ENCODE data around the gene SHISA8. TPM values are rescaled to one million over a fixed set of nuclear protein-coding genes. Genes with fewer than 3 reads are reported as not detected.
"Not testable (repeated sequence)": the region's sequence is repeated elsewhere in the genome, so short reads cannot be mapped to it uniquely, and the experiment has no call there.

The SHISA8 gene
- total RNA-seq, result 1 to 10 TPM; 1.7 to 1.8 TPM

DNA sequence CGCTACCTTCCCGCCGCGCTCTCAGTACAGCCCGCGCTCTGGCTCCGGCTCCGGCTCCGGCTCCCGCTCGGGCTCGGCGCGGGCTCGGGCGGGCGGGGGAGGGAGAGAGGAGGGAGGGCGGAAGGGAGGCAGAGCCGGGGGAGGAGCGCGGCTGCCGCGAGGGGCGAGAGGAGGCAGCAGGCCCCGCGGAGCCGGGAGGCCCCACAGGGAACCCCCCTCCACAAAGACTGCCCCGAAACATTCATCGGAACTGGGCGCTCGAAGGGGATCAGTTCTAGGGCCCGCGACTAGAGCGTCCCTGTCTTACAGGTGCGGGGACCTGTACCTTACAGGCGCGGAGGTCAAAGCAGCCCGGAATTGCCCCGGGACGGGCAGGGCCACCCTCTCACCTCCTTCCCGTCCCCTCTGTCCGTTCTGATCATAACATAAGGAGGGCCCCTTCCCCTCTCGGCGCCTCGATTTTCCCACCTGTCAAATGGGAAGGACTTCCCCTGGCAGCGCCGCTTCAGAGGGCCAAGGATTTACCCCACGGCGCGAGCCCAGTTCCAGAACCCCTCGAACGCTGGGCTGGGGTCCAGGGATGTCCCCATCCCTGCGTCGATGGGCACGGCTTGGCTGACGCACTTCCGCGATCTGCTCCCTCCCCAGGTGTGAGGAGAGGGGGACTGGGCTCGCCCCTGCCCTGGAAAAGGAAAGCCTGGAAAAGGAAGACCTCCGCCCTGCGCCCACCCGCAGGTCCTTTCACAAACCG lies at the start of gene SHISA8:
Gene SHISA8 (minus strand): TSS at position 40 of the 751 bp plus-strand sequence. CDS start 407 bp downstream, outside the sequence.
- CTCF ChIA-PET, result interaction anchor here (0.9 kb wide), 1 partner anchor 10 kb away, joined by 3 read pairs; no protein-coding TSS in a partner anchor
- peaks cover 26% of the 10 kb centered on the region for H3K4me1 Mint-ChIP-seq (ENCODE audit: low read depth)
- H3K9me3 Mint-ChIP-seq, result no peaks in the 10 kb centered on the region
- H3K27me3 Mint-ChIP-seq (ENCODE audit: low read depth), result peaks cover 47% of the 10 kb centered on the region
- peak; percentile 73 for DNase-seq
- no peaks in the 10 kb centered on the region for H3K36me3 Mint-ChIP-seq (ENCODE audit: low read depth)
- peak within 1 kb of the TSS; percentile 29 for H3K4me3 Mint-ChIP-seq
- intact Hi-C loops (cut with micrococcal nuclease), result no loop called here
- H3K27ac Mint-ChIP-seq, result no peak within 1 kb of the TSS

DNA sequence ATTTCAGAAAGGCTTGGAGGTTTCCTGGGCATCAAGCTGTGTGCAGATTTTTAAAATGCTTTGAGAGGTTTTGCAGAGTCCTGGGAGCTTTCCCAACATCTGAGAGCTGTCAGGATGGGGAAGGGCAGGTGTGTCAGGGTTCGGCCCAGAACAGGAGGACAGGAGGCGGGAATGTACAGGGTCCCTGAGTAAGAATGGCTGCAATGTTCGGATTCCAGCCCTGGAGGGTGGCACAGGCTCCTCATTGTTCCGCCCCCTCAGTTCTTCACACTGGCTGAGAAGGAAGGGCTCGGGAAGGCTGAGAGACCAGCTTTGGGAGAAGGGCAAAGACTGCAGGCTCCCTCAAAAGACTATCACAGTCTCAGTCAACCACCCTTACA lies 49.2 kb upstream of the SHISA8 start:
- CTCF ChIA-PET, result interaction anchor here (0.5 to 3.4 kb wide), 3 partner anchors 16 to 186 kb away, joined by 3 to 16 read pairs (median 4); partner anchors contain the start of gene PHETA2
- no peaks in the 10 kb centered on the region for H3K9me3 Mint-ChIP-seq
- H3K27me3 Mint-ChIP-seq (ENCODE audit: low read depth), result no peaks in the 10 kb centered on the region
- H3K27ac Mint-ChIP-seq, result no peak overlapping the region
- H3K36me3 Mint-ChIP-seq (ENCODE audit: low read depth), result no peaks in the 10 kb centered on the region
- intact Hi-C loops (cut with micrococcal nuclease), result no loop called here
- DNase-seq, result no peak
- H3K4me3 Mint-ChIP-seq, result no peak overlapping the region
- H3K4me1 Mint-ChIP-seq (ENCODE audit: low read depth), result peaks cover 2% of the 10 kb centered on the region

DNA sequence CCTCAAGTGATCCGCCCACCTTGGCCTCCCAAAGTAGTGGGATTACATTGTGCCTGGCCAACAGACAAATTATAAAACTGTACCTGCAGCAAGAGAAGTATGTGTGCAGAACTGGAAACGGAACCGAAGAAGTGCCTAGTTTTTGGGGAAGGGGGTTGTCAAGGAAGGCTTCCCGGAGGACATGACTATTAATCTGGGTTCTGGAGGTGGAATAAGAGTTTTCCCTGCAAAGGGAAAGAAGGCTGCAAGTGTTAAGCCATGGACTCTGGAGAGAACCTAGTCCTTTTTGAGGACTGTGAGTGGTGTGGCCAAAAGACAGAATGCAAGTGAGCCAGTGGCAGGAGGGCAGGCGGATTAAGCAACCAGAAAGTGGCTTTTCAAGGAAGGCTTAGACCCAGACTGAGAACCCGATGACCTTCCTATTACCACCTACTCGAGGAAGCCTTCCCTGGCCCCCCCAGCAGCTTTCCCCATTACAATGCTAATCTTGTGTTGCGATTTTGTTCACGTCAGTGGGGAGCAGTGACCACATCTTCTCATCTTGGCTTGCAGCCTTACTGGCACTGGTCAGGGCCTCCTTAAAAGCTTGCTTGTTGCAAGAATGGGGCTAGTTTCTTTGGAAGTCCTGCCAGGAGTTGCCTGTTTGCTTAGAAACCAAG lies 48.7 kb upstream of the SHISA8 start:
- Mint-ChIP-seq H3K27ac (no peak overlapping the region), H3K27me3 (ENCODE audit: low read depth) (no peaks in the 10 kb centered on the region), H3K4me1 (ENCODE audit: low read depth) (peaks cover 2% of the 10 kb centered on the region), H3K4me3 (no peak overlapping the region), H3K36me3 (ENCODE audit: low read depth) (no peaks in the 10 kb centered on the region), H3K9me3 (no peaks in the 10 kb centered on the region)
- intact Hi-C loops (cut with micrococcal nuclease), result no loop called here
- CTCF ChIA-PET, result interaction anchor here (1.5 kb wide), 1 partner anchor 16 kb away, joined by 4 read pairs; no protein-coding TSS in a partner anchor
- DNase-seq, result no peak

DNA sequence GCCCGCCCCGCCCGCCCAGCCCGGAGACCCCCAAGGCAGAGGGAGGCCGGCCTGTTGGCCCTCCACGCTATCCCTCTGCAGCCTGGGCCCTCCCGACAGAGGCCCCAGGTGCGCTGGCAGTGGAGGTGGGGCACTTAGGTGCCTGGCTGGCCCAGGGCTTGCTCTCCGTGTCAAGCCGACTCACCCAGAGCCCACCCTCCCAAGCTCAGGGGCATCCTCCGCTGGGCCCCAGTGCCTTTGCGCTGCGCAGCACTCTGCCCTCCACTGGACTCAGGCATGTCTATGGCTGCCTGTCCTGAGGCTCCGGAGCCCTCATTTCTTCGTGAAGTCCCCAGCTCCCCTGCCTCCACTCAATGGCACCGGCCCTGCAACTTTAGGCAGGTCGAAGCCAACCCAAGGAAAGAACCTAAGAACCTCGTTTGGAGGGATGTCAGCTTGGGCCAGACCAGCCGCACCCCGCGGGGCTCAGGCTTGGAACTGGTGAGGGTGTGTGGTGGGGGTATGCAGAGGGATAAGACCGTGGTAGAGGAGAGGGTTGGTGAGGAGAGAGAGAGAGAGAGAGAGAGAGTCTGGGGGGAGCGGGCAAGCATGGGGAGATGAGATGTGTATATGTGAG lies 43.2 kb upstream of the SHISA8 start:
- H3K27me3 Mint-ChIP-seq (ENCODE audit: low read depth), result no peaks in the 10 kb centered on the region
- no peak overlapping the region for H3K4me3 Mint-ChIP-seq
- intact Hi-C loops (cut with micrococcal nuclease), result loop anchor here (1.0 kb wide), 2 partner anchors 136 to 261 kb away; no protein-coding TSS in a partner anchor

DNA sequence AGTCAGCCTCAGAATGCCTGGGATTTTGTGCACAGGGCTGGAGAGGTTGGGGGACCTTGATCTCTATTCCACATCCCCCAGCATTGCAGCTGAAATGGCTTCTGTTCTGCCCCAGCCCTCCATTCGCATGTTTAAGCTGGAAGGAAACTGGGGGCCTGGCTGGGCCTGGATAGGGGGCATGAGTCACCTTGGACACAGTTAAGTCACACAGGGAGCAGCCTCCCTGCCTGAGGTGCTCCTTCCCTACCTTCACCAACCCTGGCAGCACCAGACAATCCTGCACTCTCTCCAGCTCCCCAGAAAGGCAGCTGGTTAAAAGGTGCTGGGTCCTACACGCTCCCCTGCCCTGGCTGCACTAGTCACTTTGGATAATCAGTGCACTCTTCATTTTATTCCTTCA lies 37.8 kb upstream of the SHISA8 start:
- intact Hi-C loops (cut with micrococcal nuclease), result no loop called here
- no peaks in the 10 kb centered on the region for H3K9me3 Mint-ChIP-seq
- H3K4me1 Mint-ChIP-seq (ENCODE audit: low read depth), result peaks cover 23% of the 10 kb centered on the region
- no peaks in the 10 kb centered on the region for H3K27me3 Mint-ChIP-seq (ENCODE audit: low read depth)
- CTCF ChIA-PET, result no interaction called here
- peaks cover under 1% of the 10 kb centered on the region for H3K36me3 Mint-ChIP-seq (ENCODE audit: low read depth)
- DNase-seq, result no peak
- no peak overlapping the region for H3K4me3 Mint-ChIP-seq
- H3K27ac Mint-ChIP-seq, result no peak overlapping the region

More for the DNA sequence above, 43.2 kb upstream of the SHISA8 start:
- CTCF ChIA-PET, result interaction anchor here (0.8 to 1.1 kb wide), 3 partner anchors 36 to 211 kb away, joined by 3 to 5 read pairs (median 3); no protein-coding TSS in a partner anchor
- no peaks in the 10 kb centered on the region for H3K9me3 Mint-ChIP-seq
- H3K4me1 Mint-ChIP-seq (ENCODE audit: low read depth), result peaks cover 4% of the 10 kb centered on the region
- no peak for DNase-seq
- H3K27ac Mint-ChIP-seq, result no peak overlapping the region
- H3K36me3 Mint-ChIP-seq (ENCODE audit: low read depth), result no peaks in the 10 kb centered on the region

DNA sequence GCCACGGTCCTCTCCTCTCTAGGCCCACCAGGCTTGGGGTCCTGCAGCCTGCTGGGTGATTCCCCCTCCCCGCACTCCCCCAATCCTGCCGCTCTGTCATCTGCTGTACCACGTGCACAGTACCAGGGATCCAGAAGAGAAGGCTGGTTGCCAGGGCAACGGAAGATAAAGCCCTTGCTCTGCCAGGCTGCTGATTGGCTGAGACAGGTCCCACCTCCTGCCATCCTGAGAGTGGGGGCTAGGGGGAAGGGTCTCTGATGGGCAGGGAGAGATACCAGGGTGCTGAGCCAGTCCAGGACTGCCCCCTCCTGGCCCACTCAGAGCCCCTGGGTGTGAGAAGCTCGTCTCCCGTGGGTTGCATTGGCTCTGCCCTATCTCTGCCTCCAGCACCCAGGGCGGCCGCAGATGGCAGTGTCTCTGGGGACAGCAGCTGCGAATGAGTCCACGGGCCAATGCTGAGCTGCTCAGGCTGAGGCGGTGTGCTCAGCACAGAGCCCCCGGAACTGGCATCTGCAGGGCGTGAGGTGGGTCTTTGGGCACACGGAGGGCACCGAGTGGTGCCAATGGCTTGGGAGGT lies 37.1 kb upstream of the SHISA8 start, which contains the start of gene SMIM45:
Gene SMIM45 (plus strand): TSS at position 253 of the 577 bp plus-strand sequence.
- Mint-ChIP-seq H3K27ac (no peak within 1 kb of the TSS), H3K4me3 (no peak within 1 kb of the TSS), H3K9me3 (no peaks in the 10 kb centered on the region), H3K27me3 (ENCODE audit: low read depth) (no peaks in the 10 kb centered on the region), H3K4me1 (ENCODE audit: low read depth) (peaks cover 25% of the 10 kb centered on the region), H3K36me3 (ENCODE audit: low read depth) (peaks cover 2% of the 10 kb centered on the region)
- DNase-seq, result no peak
- intact Hi-C loops (cut with micrococcal nuclease), result no loop called here
- CTCF ChIA-PET, result no interaction called here

DNA sequence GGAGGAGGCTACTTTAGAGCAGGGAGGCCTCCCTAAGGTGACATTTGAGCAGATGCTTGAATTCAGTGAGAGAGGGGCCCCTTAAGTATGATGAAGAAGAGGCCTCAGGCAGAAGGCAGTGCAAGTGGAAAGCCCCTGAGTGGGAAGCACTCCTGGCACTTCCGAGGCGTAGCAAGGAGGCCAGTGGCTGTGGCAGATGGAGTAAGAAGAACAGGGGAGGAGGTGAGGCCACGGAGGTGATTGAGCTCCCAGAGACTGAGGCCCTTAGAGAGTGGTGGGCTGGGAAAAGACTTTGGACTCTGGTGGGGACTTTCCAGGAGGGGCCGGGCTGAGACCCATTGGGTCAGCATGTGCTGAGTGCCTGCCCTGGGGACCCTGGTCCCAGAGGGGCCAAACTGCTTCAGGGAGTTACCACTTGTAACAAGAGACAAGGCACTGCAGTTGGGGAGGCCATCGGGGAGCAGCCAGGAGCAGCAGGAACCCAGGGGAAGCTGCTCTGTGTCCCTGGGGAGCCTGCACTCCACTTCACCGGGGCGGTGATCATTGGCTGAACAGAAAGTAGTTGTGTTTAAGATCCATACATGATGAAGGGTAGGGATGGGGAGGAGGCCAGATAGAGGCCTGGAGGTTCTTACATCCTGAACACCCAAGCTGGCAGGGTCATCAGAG lies 34.6 kb upstream of the SHISA8 start:
- Mint-ChIP-seq H3K4me3 (peak overlapping the region; percentile 5), H3K27me3 (ENCODE audit: low read depth) (no peaks in the 10 kb centered on the region), H3K4me1 (ENCODE audit: low read depth) (peaks cover 38% of the 10 kb centered on the region), H3K9me3 (no peaks in the 10 kb centered on the region), H3K27ac (no peak overlapping the region), H3K36me3 (ENCODE audit: low read depth) (peaks cover 20% of the 10 kb centered on the region)
- intact Hi-C loops (cut with micrococcal nuclease), result loop anchor here (10.0 kb wide), 1 partner anchor 505 kb away; the partner anchor contains the start of gene TOB2
- CTCF ChIA-PET, result interaction anchor here (0.7 to 1.4 kb wide), 6 partner anchors 8 to 142 kb away, joined by 3 to 6 read pairs (median 3); no protein-coding TSS in a partner anchor
- no peak for DNase-seq

DNA sequence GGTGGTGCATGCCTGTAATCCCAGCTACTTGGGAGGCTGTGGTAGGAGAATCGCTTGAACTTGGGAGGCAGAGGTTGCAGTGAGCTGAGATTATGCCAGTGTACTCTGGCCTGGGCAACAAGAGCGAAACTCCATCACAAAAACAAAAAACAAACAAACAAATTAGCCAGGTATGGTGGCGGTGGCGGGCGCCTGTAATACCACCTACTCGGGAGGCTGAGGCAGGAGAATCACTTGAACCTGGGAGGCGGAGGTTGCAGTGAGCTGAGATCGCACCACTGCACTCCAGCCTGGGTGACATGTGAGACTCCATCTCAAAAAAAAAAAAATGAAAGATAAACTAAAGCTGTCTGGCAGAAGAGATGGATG lies 34.0 kb upstream of the SHISA8 start:
- peaks cover 24% of the 10 kb centered on the region for H3K36me3 Mint-ChIP-seq (ENCODE audit: low read depth)
- intact Hi-C loops (cut with micrococcal nuclease), result loop anchor here (10.0 kb wide), 1 partner anchor 504 kb away; the partner anchor contains the start of gene TOB2
- DNase-seq; H3K27me3 Mint-ChIP-seq (ENCODE audit: low read depth); H3K27ac Mint-ChIP-seq; H3K9me3 Mint-ChIP-seq: not testable (repeated sequence)
- peak overlapping the region; percentile 95 for H3K4me3 Mint-ChIP-seq
- CTCF ChIA-PET, result interaction anchor here (0.7 to 1.4 kb wide), 4 partner anchors 8 to 126 kb away, joined by 3 to 6 read pairs (median 4); no protein-coding TSS in a partner anchor
- H3K4me1 Mint-ChIP-seq (ENCODE audit: low read depth), result peaks cover 42% of the 10 kb centered on the region

DNA sequence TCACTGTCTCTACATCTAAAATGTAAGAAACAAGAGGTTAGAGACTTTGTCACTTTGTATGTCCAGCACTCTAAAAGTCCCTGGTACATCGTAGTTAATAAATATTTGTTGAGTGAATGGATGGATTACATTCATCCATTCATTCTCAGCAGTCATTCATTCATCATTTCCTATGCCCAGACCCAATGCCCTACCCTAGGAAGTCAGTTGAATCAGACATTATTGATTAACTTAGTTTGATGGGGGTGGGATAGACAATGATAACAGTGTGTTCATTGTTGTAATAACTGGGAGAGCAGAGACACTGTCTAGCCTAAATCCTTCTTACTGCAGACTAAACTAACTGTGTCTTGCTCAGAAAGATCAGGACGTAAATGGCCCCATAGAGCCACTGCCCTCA lies 33.3 kb upstream of the SHISA8 start:
- no peak overlapping the region for H3K27ac Mint-ChIP-seq
- CTCF ChIA-PET, result interaction anchor here (1.1 to 1.8 kb wide), 3 partner anchors 8 to 16 kb away, joined by 4 to 8 read pairs (median 6); no protein-coding TSS in a partner anchor
- intact Hi-C loops (cut with micrococcal nuclease), result loop anchor here (10.0 kb wide), 1 partner anchor 503 kb away; the partner anchor contains the start of gene TOB2

DNA sequence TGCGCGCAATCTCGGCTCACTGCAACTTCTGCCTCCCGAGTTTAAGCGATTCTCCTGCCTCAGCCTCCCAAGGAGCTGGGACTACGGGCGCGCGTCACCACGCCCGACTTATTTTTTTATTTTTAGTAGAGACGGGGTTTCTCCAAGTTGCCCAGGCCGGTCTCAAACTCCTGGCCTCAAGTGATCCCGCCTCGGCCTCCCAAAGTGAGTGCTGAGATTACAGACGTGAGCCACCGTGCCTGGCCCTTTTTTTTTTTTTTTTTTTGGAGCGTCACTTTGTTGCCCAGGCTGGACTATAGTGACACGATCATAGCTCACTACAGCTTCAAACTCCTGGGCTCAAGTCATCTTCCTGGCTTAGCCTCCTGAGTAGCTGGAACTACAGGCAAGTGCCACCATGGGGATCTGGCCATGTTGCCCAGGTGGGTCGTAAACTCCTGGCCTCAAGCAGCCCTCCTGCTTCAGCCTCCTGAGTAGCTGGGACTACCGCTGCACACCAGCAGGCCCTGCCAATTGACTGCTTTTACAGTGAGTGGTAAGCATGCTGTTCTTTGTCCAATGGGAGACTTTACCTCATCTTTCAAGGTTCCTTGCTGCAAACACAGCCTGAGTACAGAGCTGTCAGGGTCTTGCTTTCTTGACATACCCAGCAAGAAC lies 32.7 kb upstream of the SHISA8 start:
- intact Hi-C loops (cut with micrococcal nuclease), result loop anchor here (2.0 to 10.0 kb wide), 2 partner anchors 131 to 503 kb away; partner anchors contain the start of genes SMDT1 and TOB2
- peak overlapping the region; percentile 87 for H3K27ac Mint-ChIP-seq
- peaks cover 55% of the 10 kb centered on the region for H3K4me1 Mint-ChIP-seq (ENCODE audit: low read depth)

More for the DNA sequence above, 33.3 kb upstream of the SHISA8 start:
- peaks cover 31% of the 10 kb centered on the region for H3K36me3 Mint-ChIP-seq (ENCODE audit: low read depth)
- no peaks in the 10 kb centered on the region for H3K9me3 Mint-ChIP-seq
- H3K4me3 Mint-ChIP-seq, result peak overlapping the region; percentile 95
- H3K4me1 Mint-ChIP-seq (ENCODE audit: low read depth), result peaks cover 49% of the 10 kb centered on the region
- H3K27me3 Mint-ChIP-seq (ENCODE audit: low read depth), result no peaks in the 10 kb centered on the region
- DNase-seq, result no peak

More for the DNA sequence above, 32.7 kb upstream of the SHISA8 start:
- CTCF ChIA-PET, result interaction anchor here (0.7 to 1.8 kb wide), 6 partner anchors 9 to 250 kb away, joined by 3 to 8 read pairs (median 4); partner anchors contain the start of gene CCDC134
- H3K9me3 Mint-ChIP-seq, result no peaks in the 10 kb centered on the region
- H3K36me3 Mint-ChIP-seq (ENCODE audit: low read depth), result peaks cover 37% of the 10 kb centered on the region
- peak overlapping the region; percentile 95 for H3K4me3 Mint-ChIP-seq
- H3K27me3 Mint-ChIP-seq (ENCODE audit: low read depth), result no peaks in the 10 kb centered on the region
- no peak for DNase-seq
